Measurements from ENCODE around the gene CAPZA2. TPM values are rescaled to one million over a fixed set of nuclear protein-coding genes. Genes with fewer than 3 reads are reported as not detected.

The CAPZA2 gene
- total and polyA plus RNA-seq, 10 of the 15 experiments (the other 5 are each of a cell fraction or from before 2014, with no cell fraction given) = 50.0 to 379 (median 117) TPM

- CTCF ChIA-PET = interaction anchor here (1.0 to 2.4 kb wide), 4 partner anchors 10 to 187 kb away, joined by 3 to 18 read pairs (median 6); no protein-coding TSS in a partner anchor
- POLR2A ChIA-PET = interaction anchor here (0.6 to 0.7 kb wide), 2 partner anchors 10 to 25 kb away, joined by 3 read pairs; no protein-coding TSS in a partner anchor
Measured at GRCh38 chr7:116940689-116941370, 78.4 kb downstream of the CAPZA2 start.

More at GRCh38 chr7:116940689-116941370, 78.4 kb downstream of the CAPZA2 start:
- Histone ChIP-seq H3K4me2 (ENCODE audit: control insufficient read depth, insufficient read depth) (no peak overlapping the region), H2AFZ (ENCODE audit: control insufficient read depth, low read depth, low read length) (no peak overlapping the region), H4K20me1 (ENCODE audit: control insufficient read depth, insufficient read depth) (no peaks in the 10 kb centered on the region), H3K36me3 (ENCODE audit: control insufficient read depth in 2 of 2, insufficient read depth in 2 of 2, low read length in 1 of 2) (no peaks in the 10 kb centered on the region), H3K9ac (ENCODE audit: control insufficient read depth, insufficient read depth, low read length) (no peak overlapping the region), H3K4me3 (no peak overlapping the region), H3K27ac (ENCODE audit: control insufficient read depth, insufficient read depth) (no peak overlapping the region), H3K9me3 (replicated peaks; ENCODE audit: control insufficient read depth, insufficient read depth, low read length) (no peaks in the 10 kb centered on the region), H3K79me2 (ENCODE audit: control insufficient read depth, insufficient read depth, low read length) (no peaks in the 10 kb centered on the region), H3K4me1 (ENCODE audit: control insufficient read depth, insufficient read depth, low read length) (no peaks in the 10 kb centered on the region), H3K27me3 (replicated peaks in 1 of 2; ENCODE audit: control insufficient read depth in 2 of 2, insufficient read depth in 2 of 2, low read length in 1 of 2) (no peaks in the 10 kb centered on the region)
- DNase-seq (ENCODE audit: low read depth, low spot score) (no peak), ATAC-seq (no peak), FAIRE-seq (no peak)
- intact Hi-C loops (cut with micrococcal nuclease; ENCODE audit: unreplicated experiment) (no loop called here), in situ Hi-C loops (cut with MboI) (no loop called here)
- whole genome bisulfite sequencing (ENCODE audit: insufficient coverage, insufficient replicate concordance, low lambda C conversion rate, missing lambda C conversion rate) = 85% methylated on average over 8 of the region's 8 CpGs
- ChIA-PET SMC1A (ENCODE audit: uncharacterized antibody, unreplicated experiment) (interaction anchor here (0.7 to 2.4 kb wide), 10 partner anchors 8 to 272 kb away, joined by 3 to 8 read pairs (median 5); no protein-coding TSS in a partner anchor), RAD21 (ENCODE audit: unreplicated experiment) (interaction anchor here (0.8 to 1.0 kb wide), 3 partner anchors 8 to 186 kb away, joined by 3 to 6 read pairs (median 3); no protein-coding TSS in a partner anchor)
- no TSS peak for BruUV-seq (replicated peaks)
- no peak for TF ChIP-seq CREB1 (IDR thresholded peaks at IDR 0.05; ENCODE audit: low read depth)
- no peak for TF ChIP-seq IKZF1 (conservative IDR thresholded peaks at IDR 0.05)
- no peak for TF ChIP-seq BCLAF1 (IDR thresholded peaks at IDR 0.05)
- no peak for TF ChIP-seq BRCA1 (IDR thresholded peaks at IDR 0.05; ENCODE audit: low read depth, low read length)
- TF ChIP-seq STAT1 (conservative IDR thresholded peaks at IDR 0.05) = no peak
- TF ChIP-seq NFIC (IDR thresholded peaks at IDR 0.05; ENCODE audit: low read depth, low read length) = no peak
- no peak for TF ChIP-seq MLLT1 (IDR thresholded peaks at IDR 0.05)
- no peak for TF ChIP-seq KAT2A (conservative IDR thresholded peaks at IDR 0.05; ENCODE audit: control insufficient read depth, low read depth, low read length)
- no peak for TF ChIP-seq BCL3 (IDR thresholded peaks at IDR 0.05; ENCODE audit: borderline replicate concordance, insufficient read depth, low read depth, low read length, poor library complexity, severe bottlenecking)
- TF ChIP-seq CBFB (IDR thresholded peaks at IDR 0.05; ENCODE audit: low read depth) = no peak
- no peak for TF ChIP-seq HDAC2 (IDR thresholded peaks at IDR 0.05)
- no peak for TF ChIP-seq MYB (IDR thresholded peaks at IDR 0.05; ENCODE audit: borderline replicate concordance, low read depth, low read length)
- no peak for TF ChIP-seq PAX5 (IDR thresholded peaks at IDR 0.05; ENCODE audit: borderline replicate concordance, low read depth, low read length)
- TF ChIP-seq ETV6 (conservative IDR thresholded peaks at IDR 0.05 in 1 of 2, IDR thresholded peaks at IDR 0.05 in 1 of 2; ENCODE audit: borderline replicate concordance in 1 of 2, low read depth in 1 of 2) = no peak

Data from GM12878 (cell line).